ENCODE results near the gene HOXA11. TPM values are rescaled to one million over a fixed set of nuclear protein-coding genes. Genes with fewer than 3 reads are reported as not detected.

The HOXA11 gene
- total RNA-seq, 1 experiment from 2014 or later = not detected

GRCh38 chr7:27205325-27206280 is 20.6 kb upstream of the HOXA11 start:
- TF ChIP-seq, protein P1, sequence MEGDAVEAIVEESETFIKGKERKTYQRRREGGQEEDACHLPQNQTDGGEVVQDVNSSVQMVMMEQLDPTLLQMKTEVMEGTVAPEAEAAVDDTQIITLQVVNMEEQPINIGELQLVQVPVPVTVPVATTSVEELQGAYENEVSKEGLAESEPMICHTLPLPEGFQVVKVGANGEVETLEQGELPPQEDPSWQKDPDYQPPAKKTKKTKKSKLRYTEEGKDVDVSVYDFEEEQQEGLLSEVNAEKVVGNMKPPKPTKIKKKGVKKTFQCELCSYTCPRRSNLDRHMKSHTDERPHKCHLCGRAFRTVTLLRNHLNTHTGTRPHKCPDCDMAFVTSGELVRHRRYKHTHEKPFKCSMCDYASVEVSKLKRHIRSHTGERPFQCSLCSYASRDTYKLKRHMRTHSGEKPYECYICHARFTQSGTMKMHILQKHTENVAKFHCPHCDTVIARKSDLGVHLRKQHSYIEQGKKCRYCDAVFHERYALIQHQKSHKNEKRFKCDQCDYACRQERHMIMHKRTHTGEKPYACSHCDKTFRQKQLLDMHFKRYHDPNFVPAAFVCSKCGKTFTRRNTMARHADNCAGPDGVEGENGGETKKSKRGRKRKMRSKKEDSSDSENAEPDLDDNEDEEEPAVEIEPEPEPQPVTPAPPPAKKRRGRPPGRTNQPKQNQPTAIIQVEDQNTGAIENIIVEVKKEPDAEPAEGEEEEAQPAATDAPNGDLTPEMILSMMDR (conservative IDR thresholded peaks at IDR 0.05; ENCODE audit: low read depth, low read length) = no peak
- TF ChIP-seq EZH2 (IDR thresholded peaks at IDR 0.05; ENCODE audit: borderline replicate concordance, low read depth, low read length, poor library complexity, severe bottlenecking) = peak; percentile 97
- intact Hi-C loops (cut with micrococcal nuclease; ENCODE audit: unreplicated experiment) = no loop called here
- Histone ChIP-seq H3K4me1 (ENCODE audit: insufficient read depth, low read length, poor library complexity, severe bottlenecking) (no peaks in the 10 kb centered on the region), H3K4me3 (ENCODE audit: low read depth, low read length, poor library complexity, severe bottlenecking) (no peak overlapping the region), H3K36me3 (ENCODE audit: insufficient read depth, low read length, poor library complexity, severe bottlenecking) (no peaks in the 10 kb centered on the region), H3K27ac (ENCODE audit: low read depth, low read length, poor library complexity, severe bottlenecking) (no peak overlapping the region), H3K9me3 (ENCODE audit: low read depth, low read length, poor library complexity, severe bottlenecking) (no peaks in the 10 kb centered on the region), H3K27me3 (replicated peaks; ENCODE audit: insufficient read depth, low read depth, low read length, poor library complexity) (peaks cover 92% of the 10 kb centered on the region)
- BruUV-seq (replicated peaks) = no TSS peak
- ChIA-PET POLR2A (ENCODE audit: low non-redundant PET) (no interaction called here), CTCF (no interaction called here)
- DNase-seq (ENCODE audit: low spot score) = no peak

DNA sequence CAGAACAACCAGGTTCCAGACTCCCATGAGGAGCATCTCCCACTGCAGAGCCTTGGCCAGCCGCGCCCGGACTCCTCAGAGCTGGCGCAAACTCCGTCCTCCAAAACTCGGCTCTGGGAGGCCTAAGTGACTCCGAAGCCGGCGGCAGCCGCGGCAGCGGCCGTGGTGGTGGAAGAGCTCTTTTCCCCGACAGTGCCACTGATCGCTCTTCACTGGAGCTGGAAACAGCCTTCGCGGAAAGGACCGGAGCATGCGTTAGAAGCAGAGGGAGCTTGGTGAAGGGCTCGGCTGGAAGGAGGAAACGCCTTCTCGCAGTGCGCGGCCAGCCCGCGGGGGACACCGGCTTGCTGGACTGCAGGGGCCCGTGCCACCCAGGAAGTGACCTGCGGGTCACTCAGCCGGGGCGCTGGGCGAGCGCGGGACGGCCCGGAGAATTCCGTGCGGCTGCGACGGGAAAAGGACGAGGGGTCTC is 19.9 kb upstream of the HOXA11 start:
- intact Hi-C loops (cut with micrococcal nuclease; ENCODE audit: unreplicated experiment) = loop anchor here (5.0 kb wide), 1 partner anchor 567 kb away; no protein-coding TSS in a partner anchor
- peak; percentile 19 for DNase-seq (ENCODE audit: low spot score)
- Histone ChIP-seq H3K27me3 (replicated peaks; ENCODE audit: insufficient read depth, low read depth, low read length, poor library complexity) (peaks cover 94% of the 10 kb centered on the region), H3K4me3 (ENCODE audit: low read depth, low read length, poor library complexity, severe bottlenecking) (no peak overlapping the region), H3K27ac (ENCODE audit: low read depth, low read length, poor library complexity, severe bottlenecking) (no peak overlapping the region), H3K36me3 (ENCODE audit: insufficient read depth, low read length, poor library complexity, severe bottlenecking) (no peaks in the 10 kb centered on the region), H3K9me3 (ENCODE audit: low read depth, low read length, poor library complexity, severe bottlenecking) (no peaks in the 10 kb centered on the region), H3K4me1 (ENCODE audit: insufficient read depth, low read length, poor library complexity, severe bottlenecking) (no peaks in the 10 kb centered on the region)
- POLR2A ChIA-PET (ENCODE audit: low non-redundant PET) = no interaction called here
- TF ChIP-seq, protein P1 (conservative IDR thresholded peaks at IDR 0.05; ENCODE audit: low read depth, low read length) = no peak
- peak; percentile 97 for TF ChIP-seq EZH2 (IDR thresholded peaks at IDR 0.05; ENCODE audit: borderline replicate concordance, low read depth, low read length, poor library complexity, severe bottlenecking)
- no TSS peak for BruUV-seq (replicated peaks)
- CTCF ChIA-PET = no interaction called here

DNA sequence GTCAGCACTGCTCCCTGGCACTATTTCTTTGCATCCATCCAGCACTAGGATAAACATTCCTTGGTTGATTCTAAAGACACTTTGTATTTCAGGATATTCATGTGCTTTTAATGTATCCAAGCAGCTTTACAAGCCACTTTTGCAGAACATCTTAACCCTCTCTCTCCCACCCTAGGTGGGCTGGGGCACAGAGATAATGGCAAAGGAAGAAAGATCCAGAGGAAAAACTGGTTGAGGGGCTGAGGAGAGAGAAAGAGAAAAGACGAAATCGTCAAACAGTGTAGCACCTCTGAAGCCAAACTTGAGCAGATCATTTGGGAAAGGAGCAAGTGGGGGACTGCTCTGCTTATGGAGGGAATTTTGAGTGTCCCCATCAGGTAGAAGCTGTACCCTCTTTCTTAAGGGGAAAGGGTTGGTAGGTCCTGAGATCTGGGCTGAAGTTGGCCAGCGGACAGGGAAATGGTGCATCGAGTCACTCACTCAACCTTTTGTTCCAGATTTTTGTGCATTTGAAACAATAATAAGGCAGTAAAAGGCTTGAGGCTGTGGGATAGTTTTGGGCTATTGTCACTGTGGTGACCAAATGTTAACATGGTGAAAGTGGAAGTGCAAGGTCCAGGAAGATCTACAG is 19.0 kb upstream of the HOXA11 start:
- TF ChIP-seq EZH2 (IDR thresholded peaks at IDR 0.05; ENCODE audit: borderline replicate concordance, low read depth, low read length, poor library complexity, severe bottlenecking) = no peak
- TF ChIP-seq, protein P1 (conservative IDR thresholded peaks at IDR 0.05; ENCODE audit: low read depth, low read length) = no peak
- Histone ChIP-seq H3K9me3 (ENCODE audit: low read depth, low read length, poor library complexity, severe bottlenecking) (no peaks in the 10 kb centered on the region), H3K36me3 (ENCODE audit: insufficient read depth, low read length, poor library complexity, severe bottlenecking) (no peaks in the 10 kb centered on the region), H3K27me3 (replicated peaks; ENCODE audit: insufficient read depth, low read depth, low read length, poor library complexity) (peaks cover 94% of the 10 kb centered on the region), H3K4me1 (ENCODE audit: insufficient read depth, low read length, poor library complexity, severe bottlenecking) (no peaks in the 10 kb centered on the region), H3K4me3 (ENCODE audit: low read depth, low read length, poor library complexity, severe bottlenecking) (no peak overlapping the region), H3K27ac (ENCODE audit: low read depth, low read length, poor library complexity, severe bottlenecking) (no peak overlapping the region)
- POLR2A ChIA-PET (ENCODE audit: low non-redundant PET) = no interaction called here
- intact Hi-C loops (cut with micrococcal nuclease; ENCODE audit: unreplicated experiment) = loop anchor here (5.0 kb wide), 1 partner anchor 568 kb away; no protein-coding TSS in a partner anchor
- BruUV-seq (replicated peaks) = no TSS peak
- CTCF ChIA-PET = no interaction called here
- no peak for DNase-seq (ENCODE audit: low spot score)

Measured in A673 (cell line).